ENCODE data around the gene MED16. TPM values are rescaled to one million over a fixed set of nuclear protein-coding genes. Genes with fewer than 3 reads are reported as not detected.

The MED16 gene
- total and polyA plus RNA-seq, 2 donors (not counting 1 experiment from before 2014, with no cell fraction given), result 19.3 to 35.0 TPM

DNA sequence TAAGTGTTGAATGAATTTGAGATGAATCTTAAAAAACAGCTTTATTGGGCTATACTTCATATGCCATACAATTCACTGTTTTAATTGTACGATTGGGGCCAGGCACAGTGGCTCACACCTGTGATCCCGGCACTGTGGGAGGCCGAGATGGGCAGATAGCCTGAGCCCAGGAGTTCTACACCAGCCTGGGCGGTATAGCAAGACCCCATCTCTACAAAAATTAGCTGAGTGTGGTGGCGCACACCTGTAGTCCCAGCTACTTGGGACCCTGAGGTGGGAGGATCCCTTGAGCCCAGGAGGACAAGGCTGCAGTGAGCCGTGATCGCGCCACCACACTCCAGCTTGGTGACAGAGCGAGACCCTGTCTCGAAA lies 43.2 kb upstream of the MED16 start:
- Histone ChIP-seq H4K20me1 (ENCODE audit: control insufficient read depth, extremely low read depth, insufficient read depth, low read length) (no peaks in the 10 kb centered on the region), H3K36me3 (ENCODE audit: control insufficient read depth, insufficient read depth, low read length) (peaks cover 14% of the 10 kb centered on the region), H3K4me3 (replicated peaks in 1 of 4; ENCODE audit: control extremely low read depth in 1 of 4, insufficient read depth in 1 of 4, low read depth in 3 of 4, low read length in 4 of 4) (no peak overlapping the region), H3K4me2 (ENCODE audit: extremely low read depth, insufficient read depth, low read length) (no peak overlapping the region), H2AFZ (ENCODE audit: low read length) (no peak overlapping the region), H3K9ac (ENCODE audit: insufficient read depth, low read length) (no peak overlapping the region), H3K9me3 (ENCODE audit: control insufficient read depth, insufficient read depth, low read depth, low read length) (no peaks in the 10 kb centered on the region), H3K79me2 (ENCODE audit: control insufficient read depth, insufficient read depth, low read length) (peaks cover 57% of the 10 kb centered on the region), H3K27me3 (ENCODE audit: control insufficient read depth, insufficient read depth, low read length) (no peaks in the 10 kb centered on the region), H3K4me1 (ENCODE audit: control insufficient read depth, extremely low read depth, insufficient read depth, low read length) (peaks cover 33% of the 10 kb centered on the region), H3K27ac (ENCODE audit: insufficient read depth, low read length) (no peak overlapping the region)
- no peak for TF ChIP-seq EZH2 (IDR thresholded peaks at IDR 0.05; ENCODE audit: low read length, missing control alignments)
- TF ChIP-seq, protein P1, sequence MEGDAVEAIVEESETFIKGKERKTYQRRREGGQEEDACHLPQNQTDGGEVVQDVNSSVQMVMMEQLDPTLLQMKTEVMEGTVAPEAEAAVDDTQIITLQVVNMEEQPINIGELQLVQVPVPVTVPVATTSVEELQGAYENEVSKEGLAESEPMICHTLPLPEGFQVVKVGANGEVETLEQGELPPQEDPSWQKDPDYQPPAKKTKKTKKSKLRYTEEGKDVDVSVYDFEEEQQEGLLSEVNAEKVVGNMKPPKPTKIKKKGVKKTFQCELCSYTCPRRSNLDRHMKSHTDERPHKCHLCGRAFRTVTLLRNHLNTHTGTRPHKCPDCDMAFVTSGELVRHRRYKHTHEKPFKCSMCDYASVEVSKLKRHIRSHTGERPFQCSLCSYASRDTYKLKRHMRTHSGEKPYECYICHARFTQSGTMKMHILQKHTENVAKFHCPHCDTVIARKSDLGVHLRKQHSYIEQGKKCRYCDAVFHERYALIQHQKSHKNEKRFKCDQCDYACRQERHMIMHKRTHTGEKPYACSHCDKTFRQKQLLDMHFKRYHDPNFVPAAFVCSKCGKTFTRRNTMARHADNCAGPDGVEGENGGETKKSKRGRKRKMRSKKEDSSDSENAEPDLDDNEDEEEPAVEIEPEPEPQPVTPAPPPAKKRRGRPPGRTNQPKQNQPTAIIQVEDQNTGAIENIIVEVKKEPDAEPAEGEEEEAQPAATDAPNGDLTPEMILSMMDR (conservative IDR thresholded peaks at IDR 0.05 in 1 of 2, IDR thresholded peaks at IDR 0.05 in 1 of 2; ENCODE audit: low read depth in 1 of 2, low read length in 2 of 2), result no peak
- no peak for DNase-seq (ENCODE audit: low read depth in 2 of 2)

DNA sequence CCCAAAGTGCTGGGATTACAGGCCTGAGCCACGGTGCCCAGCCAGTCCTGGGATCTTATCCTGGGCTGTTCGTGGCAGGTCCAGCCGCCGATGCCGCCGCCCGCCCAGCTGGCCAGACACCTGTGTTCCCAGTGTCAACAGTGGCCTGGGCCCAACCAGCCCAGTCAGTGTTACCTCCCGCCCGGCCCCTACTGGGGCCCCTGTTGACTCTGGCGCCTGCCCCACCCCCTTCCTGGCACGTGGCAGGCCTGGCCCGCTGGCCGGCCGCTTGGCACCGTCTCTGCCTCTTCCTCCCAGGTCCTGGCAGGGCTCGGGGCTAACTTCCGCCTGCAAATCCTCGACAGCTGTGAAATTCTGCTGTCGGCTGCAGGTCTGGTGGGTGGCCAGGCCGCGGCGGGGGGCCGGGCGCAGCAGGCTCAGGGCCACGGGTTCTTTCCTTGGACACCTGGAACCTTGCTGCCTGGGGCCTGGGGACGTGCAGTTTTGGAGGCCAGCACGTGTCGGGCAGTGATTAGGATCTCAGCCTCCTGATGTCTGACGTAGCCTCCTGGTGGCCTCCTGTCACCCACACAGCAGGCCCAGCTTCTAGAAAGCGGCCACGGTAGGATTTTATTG lies 42.0 kb upstream of the MED16 start:
- peaks cover 14% of the 10 kb centered on the region for H3K36me3 ChIP-seq (ENCODE audit: control insufficient read depth, insufficient read depth, low read length)
- peak; percentile 74 to 82 for DNase-seq (ENCODE audit: low read depth in 2 of 2)
- no peak overlapping the region for H2AFZ ChIP-seq (ENCODE audit: low read length)
- H3K4me3 ChIP-seq (replicated peaks in 1 of 4; ENCODE audit: control extremely low read depth in 1 of 4, insufficient read depth in 1 of 4, low read depth in 3 of 4, low read length in 4 of 4), result no peak overlapping the region
- H3K27ac ChIP-seq (ENCODE audit: insufficient read depth, low read length), result peak overlapping the region; percentile 65
- H3K9me3 ChIP-seq (ENCODE audit: control insufficient read depth, insufficient read depth, low read depth, low read length), result no peaks in the 10 kb centered on the region
- peaks cover 26% of the 10 kb centered on the region for H3K4me1 ChIP-seq (ENCODE audit: control insufficient read depth, extremely low read depth, insufficient read depth, low read length)
- no peaks in the 10 kb centered on the region for H3K27me3 ChIP-seq (ENCODE audit: control insufficient read depth, insufficient read depth, low read length)
- H3K9ac ChIP-seq (ENCODE audit: insufficient read depth, low read length), result no peak overlapping the region
- H3K4me2 ChIP-seq (ENCODE audit: extremely low read depth, insufficient read depth, low read length), result no peak overlapping the region
- H4K20me1 ChIP-seq (ENCODE audit: control insufficient read depth, extremely low read depth, insufficient read depth, low read length), result no peaks in the 10 kb centered on the region
- H3K79me2 ChIP-seq (ENCODE audit: control insufficient read depth, insufficient read depth, low read length), result peaks cover 56% of the 10 kb centered on the region
- no peak for TF ChIP-seq EZH2 (IDR thresholded peaks at IDR 0.05; ENCODE audit: low read length, missing control alignments)
- TF ChIP-seq, protein P1 (conservative IDR thresholded peaks at IDR 0.05 in 1 of 2, IDR thresholded peaks at IDR 0.05 in 1 of 2; ENCODE audit: low read depth in 1 of 2, low read length in 2 of 2), result no peak

DNA sequence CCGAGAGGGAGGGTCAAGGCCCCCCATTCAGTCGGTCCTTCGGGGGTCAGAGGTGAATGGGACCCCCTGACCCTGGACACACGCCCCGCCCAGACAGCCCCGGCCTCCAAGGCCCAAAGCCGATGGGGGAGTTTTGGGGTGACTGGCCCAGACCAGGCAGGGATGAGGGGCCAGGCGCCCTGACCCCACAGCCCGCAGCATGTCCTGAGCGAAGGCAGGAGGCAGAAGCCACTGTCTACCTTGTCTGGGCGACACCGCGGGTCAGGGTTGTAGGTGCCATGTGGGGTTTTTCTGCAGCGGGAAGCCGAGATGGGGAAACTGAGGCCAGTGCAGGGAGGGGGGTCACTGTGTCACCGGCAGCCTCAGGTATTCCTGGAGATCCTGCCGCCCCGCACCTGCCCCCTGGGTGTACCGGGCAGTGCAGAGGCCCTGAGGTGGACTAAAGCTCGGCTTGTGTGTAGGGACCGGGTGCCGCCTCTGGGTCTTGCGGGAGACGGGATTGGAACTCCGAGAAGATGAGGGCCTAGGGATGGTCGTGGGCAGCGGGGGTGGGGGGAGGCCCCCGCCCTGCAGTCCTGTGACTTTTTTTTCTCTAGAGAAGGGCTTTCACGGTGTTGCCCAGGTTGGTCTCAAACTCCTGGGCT lies 41.3 kb upstream of the MED16 start:
- H3K79me2 ChIP-seq (ENCODE audit: control insufficient read depth, insufficient read depth, low read length), result peaks cover 49% of the 10 kb centered on the region
- no peak overlapping the region for H3K9ac ChIP-seq (ENCODE audit: insufficient read depth, low read length)
- H3K4me1 ChIP-seq (ENCODE audit: control insufficient read depth, extremely low read depth, insufficient read depth, low read length), result peaks cover 26% of the 10 kb centered on the region
- peak overlapping the region; percentile 25 for H3K4me2 ChIP-seq (ENCODE audit: extremely low read depth, insufficient read depth, low read length)
- no peaks in the 10 kb centered on the region for H3K27me3 ChIP-seq (ENCODE audit: control insufficient read depth, insufficient read depth, low read length)
- H3K9me3 ChIP-seq (ENCODE audit: control insufficient read depth, insufficient read depth, low read depth, low read length), result no peaks in the 10 kb centered on the region
- no peak overlapping the region for H3K4me3 ChIP-seq (replicated peaks in 1 of 4; ENCODE audit: control extremely low read depth in 1 of 4, insufficient read depth in 1 of 4, low read depth in 3 of 4, low read length in 4 of 4)
- no peak for TF ChIP-seq EZH2 (IDR thresholded peaks at IDR 0.05; ENCODE audit: low read length, missing control alignments)
- TF ChIP-seq, protein P1 (conservative IDR thresholded peaks at IDR 0.05 in 1 of 2, IDR thresholded peaks at IDR 0.05 in 1 of 2; ENCODE audit: low read depth in 1 of 2, low read length in 2 of 2), result no peak
- H3K27ac ChIP-seq (ENCODE audit: insufficient read depth, low read length), result peak overlapping the region; percentile 90
- DNase-seq (ENCODE audit: low read depth in 2 of 2), result no peak
- H2AFZ ChIP-seq (ENCODE audit: low read length), result no peak overlapping the region
- peaks cover 14% of the 10 kb centered on the region for H3K36me3 ChIP-seq (ENCODE audit: control insufficient read depth, insufficient read depth, low read length)
- no peaks in the 10 kb centered on the region for H4K20me1 ChIP-seq (ENCODE audit: control insufficient read depth, extremely low read depth, insufficient read depth, low read length)
